ENCODE measurements around the gene TMSB4Y.
A peak's percentile ranks its signal among the peaks of the same experiment; 100 is the strongest.

The TMSB4Y gene

GRCh38 chrY:13703568-13703968, at the start of gene TMSB4Y:
Gene TMSB4Y, plus strand, starts transcription at chrY:13703899.
- DNase-seq (ENCODE audit: low read depth in 3 of 3, low spot score in 1 of 3) = peak in 2 of 3 donors; percentile 30 to 42

- DNase-seq (ENCODE audit: low read depth in 3 of 3, low spot score in 1 of 3) = no peak
Observed at GRCh38 chrY:13664162-13664561, 39.5 kb upstream of the TMSB4Y start.

- no peak for DNase-seq (ENCODE audit: low read depth in 3 of 3, low spot score in 1 of 3)
Observed at GRCh38 chrY:13671122-13671521, 32.6 kb upstream of the TMSB4Y start.

- no peak for DNase-seq (ENCODE audit: low read depth in 3 of 3, low spot score in 1 of 3)
Observed at GRCh38 chrY:13702276-13702675, 1.4 kb upstream of the TMSB4Y start.

GRCh38 chrY:13704121-13704930, 627 bp downstream of the TMSB4Y start:
- no peak for DNase-seq (ENCODE audit: low read depth in 3 of 3, low spot score in 1 of 3)

GRCh38 chrY:13705197-13705596, 1.5 kb downstream of the TMSB4Y start:
- DNase-seq (ENCODE audit: low read depth in 3 of 3, low spot score in 1 of 3) = no peak

GRCh38 chrY:13708038-13708437, 4.3 kb downstream of the TMSB4Y start:
- DNase-seq (ENCODE audit: low read depth in 3 of 3, low spot score in 1 of 3) = no peak

- no peak for DNase-seq (ENCODE audit: low read depth in 3 of 3, low spot score in 1 of 3)
Observed at GRCh38 chrY:13718996-13719395, 15.3 kb downstream of the TMSB4Y start.

GRCh38 chrY:13729517-13729916, 25.8 kb downstream of the TMSB4Y start:
- DNase-seq (ENCODE audit: low read depth in 3 of 3, low spot score in 1 of 3) = no peak

- DNase-seq (ENCODE audit: low read depth in 3 of 3, low spot score in 1 of 3) = no peak
Observed at GRCh38 chrY:13738618-13739017, 34.9 kb downstream of the TMSB4Y start.

- peak in 1 of 3 donors; percentile 3 for DNase-seq (ENCODE audit: low read depth in 3 of 3, low spot score in 1 of 3)
Observed at GRCh38 chrY:13751289-13752071, 47.8 kb downstream of the TMSB4Y start.

- no peak for DNase-seq (ENCODE audit: low read depth in 3 of 3, low spot score in 1 of 3)
Observed at GRCh38 chrY:13754661-13755060, 51.0 kb downstream of the TMSB4Y start.
